ES-I3 (cell line): ENCODE results near the gene MRPL57.
"Not testable (repeated sequence)": the region's sequence is repeated elsewhere in the genome, so short reads cannot be mapped to it uniquely, and the experiment has no call there.

Source experiments
- H3K36me3 ChIP-seq: 2 replicates; pipeline ENCODE4 v1.6.1; 2013; ENCODE audit warnings: mild to moderate bottlenecking, low read length, control low read depth, moderate library complexity; ENCODE audit not compliant: insufficient read depth
- H3K4me1 ChIP-seq: 2 replicates; pipeline ENCODE4 v1.6.1; 2013; ENCODE audit warnings: mild to moderate bottlenecking, control low read depth, low read length; ENCODE audit not compliant: insufficient read depth
- H3K9ac ChIP-seq: 2 replicates; pipeline ENCODE4 v1.6.1; 2013; ENCODE audit warnings: low read depth, mild to moderate bottlenecking, low read length, moderate library complexity
- H3K9me3 ChIP-seq: 2 replicates; pipeline ENCODE4 v1.6.1; 2013; ENCODE audit warnings: mild to moderate bottlenecking, low read length, moderate library complexity; ENCODE audit not compliant: control insufficient read depth, insufficient read depth

Gene MRPL57

GRCh38 chr13:21212138-21212775, 35.8 kb downstream of the MRPL57 start:
- no peaks in the 10 kb centered on the region for H3K36me3 ChIP-seq
- no peak overlapping the region for H3K9ac ChIP-seq
- peaks cover 8% of the 10 kb centered on the region for H3K9me3 ChIP-seq
- no peaks in the 10 kb centered on the region for H3K4me1 ChIP-seq

- H3K36me3 ChIP-seq, H3K9me3 ChIP-seq, H3K4me1 ChIP-seq, H3K9ac ChIP-seq: not testable (repeated sequence)
Measured at GRCh38 chr13:21215419-21215818, 39.0 kb downstream of the MRPL57 start.

- Histone ChIP-seq H3K36me3 (no peaks in the 10 kb centered on the region), H3K9me3 (peaks cover 8% of the 10 kb centered on the region), H3K4me1 (no peaks in the 10 kb centered on the region), H3K9ac (peak overlapping the region; percentile 10; the same call in 1 of the 2 replicates)
Measured at GRCh38 chr13:21216332-21216731, 39.9 kb downstream of the MRPL57 start.

- H3K9ac ChIP-seq, result no peak overlapping the region
- no peaks in the 10 kb centered on the region for H3K4me1 ChIP-seq
Measured at GRCh38 chr13:21218351-21219035, 42.0 kb downstream of the MRPL57 start.

GRCh38 chr13:21219036-21219381, 42.6 kb downstream of the MRPL57 start:
- H3K9ac ChIP-seq, result no peak overlapping the region
- H3K36me3 ChIP-seq, result no peaks in the 10 kb centered on the region
- no peaks in the 10 kb centered on the region for H3K4me1 ChIP-seq
- no peaks in the 10 kb centered on the region for H3K9me3 ChIP-seq

More at GRCh38 chr13:21218351-21219035, 42.0 kb downstream of the MRPL57 start:
- Histone ChIP-seq H3K9me3 (no peaks in the 10 kb centered on the region), H3K36me3 (no peaks in the 10 kb centered on the region)

- not testable (repeated sequence) for H3K9ac ChIP-seq, H3K4me1 ChIP-seq, H3K36me3 ChIP-seq, H3K9me3 ChIP-seq
Measured at GRCh38 chr13:21219716-21220115, 43.3 kb downstream of the MRPL57 start.

GRCh38 chr13:21221268-21221667, 44.8 kb downstream of the MRPL57 start:
- no peaks in the 10 kb centered on the region; the same call in 1 of the 2 replicates for H3K9me3 ChIP-seq
- no peak overlapping the region for H3K9ac ChIP-seq
- H3K4me1 ChIP-seq, result no peaks in the 10 kb centered on the region

GRCh38 chr13:21225082-21225481, 48.6 kb downstream of the MRPL57 start:
- Histone ChIP-seq H3K9ac (no peak overlapping the region), H3K36me3 (no peaks in the 10 kb centered on the region), H3K9me3 (no peaks in the 10 kb centered on the region; the same call in 1 of the 2 replicates), H3K4me1 (no peaks in the 10 kb centered on the region)

More at GRCh38 chr13:21221268-21221667, 44.8 kb downstream of the MRPL57 start:
- no peaks in the 10 kb centered on the region for H3K36me3 ChIP-seq

- no peaks in the 10 kb centered on the region for H3K4me1 ChIP-seq
- no peaks in the 10 kb centered on the region; the same call in 1 of the 2 replicates for H3K9me3 ChIP-seq
- no peak overlapping the region for H3K9ac ChIP-seq
- no peaks in the 10 kb centered on the region for H3K36me3 ChIP-seq
Measured at GRCh38 chr13:21225841-21226581, 49.6 kb downstream of the MRPL57 start.

GRCh38 chr13:21227917-21228316, 51.5 kb downstream of the MRPL57 start:
- H3K4me1 ChIP-seq, result no peaks in the 10 kb centered on the region
- no peak overlapping the region for H3K9ac ChIP-seq
- no peaks in the 10 kb centered on the region; the same call in 1 of the 2 replicates for H3K9me3 ChIP-seq
- H3K36me3 ChIP-seq, result no peaks in the 10 kb centered on the region
